ENCODE results near the gene NUDT15. TPM values are rescaled to one million over a fixed set of nuclear protein-coding genes. Genes with fewer than 3 reads are reported as not detected.
"Not testable (repeated sequence)": the region's sequence is repeated elsewhere in the genome, so short reads cannot be mapped to it uniquely, and the experiment has no call there.

NUDT15 gene
- total RNA-seq, result 10 to 100 TPM; 10.7 TPM

DNA sequence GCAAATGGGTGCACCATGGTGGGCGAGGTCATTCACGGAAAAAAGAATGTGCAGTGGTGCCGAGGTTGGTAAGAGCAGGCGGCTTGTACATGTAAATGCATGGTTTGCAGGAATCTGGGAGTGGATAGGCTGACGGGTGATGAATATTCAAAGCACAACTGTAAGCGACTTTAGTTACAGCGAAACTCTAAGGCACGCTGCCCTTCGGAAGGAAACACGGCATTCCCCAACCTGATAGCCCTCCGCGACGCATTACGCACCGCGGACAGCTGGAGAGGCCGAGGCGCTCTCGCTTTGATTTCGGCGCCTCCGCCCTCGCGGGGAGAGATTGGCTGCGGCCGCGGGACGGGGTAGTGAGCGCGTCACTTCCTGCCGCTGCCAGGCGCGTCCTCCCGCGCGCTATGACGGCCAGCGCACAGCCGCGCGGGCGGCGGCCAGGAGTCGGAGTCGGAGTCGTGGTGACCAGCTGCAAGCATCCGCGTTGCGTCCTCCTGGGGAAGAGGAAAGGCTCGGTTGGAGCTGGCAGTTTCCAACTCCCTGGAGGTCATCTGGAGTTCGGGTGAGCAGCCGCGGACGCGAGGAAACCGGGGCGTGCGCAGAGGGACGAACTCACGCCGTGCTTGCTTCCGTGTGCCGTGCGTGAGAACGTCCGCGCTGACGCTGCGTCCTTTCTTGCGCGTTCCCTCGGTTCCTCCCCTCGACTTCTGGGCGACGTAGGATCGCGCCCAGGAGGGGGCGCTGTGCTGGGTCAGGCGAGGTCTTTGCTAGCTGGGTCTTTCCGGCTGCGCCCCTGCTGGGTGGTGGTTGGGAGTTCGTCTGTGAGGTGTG, at the start of gene NUDT15:
Gene NUDT15 (plus strand): TSS at position 381 of the 828 bp plus-strand sequence. CDS start 21 bp downstream, at position 402.
- H3K4me1 Mint-ChIP-seq, result peaks cover 24% of the 10 kb centered on the region
- H3K4me3 Mint-ChIP-seq, result peak within 1 kb of the TSS; percentile 92
- no peaks in the 10 kb centered on the region for H3K27me3 Mint-ChIP-seq
- peak; percentile 97 for DNase-seq
- H3K9me3 Mint-ChIP-seq, result peaks cover 2% of the 10 kb centered on the region
- ATAC-seq (ENCODE audit: low read depth), result peak; percentile 91
- peaks cover 33% of the 10 kb centered on the region for H3K36me3 Mint-ChIP-seq
- POLR2A ChIA-PET, result interaction anchor here (0.5 to 2.7 kb wide), 17 partner anchors 9 to 1370 kb away, joined by 3 to 16 read pairs (median 3); partner anchors contain the start of genes CYSLTR2, MED4, RB1 and SUCLA2
- peak within 1 kb of the TSS; percentile 93 for H3K27ac Mint-ChIP-seq

DNA sequence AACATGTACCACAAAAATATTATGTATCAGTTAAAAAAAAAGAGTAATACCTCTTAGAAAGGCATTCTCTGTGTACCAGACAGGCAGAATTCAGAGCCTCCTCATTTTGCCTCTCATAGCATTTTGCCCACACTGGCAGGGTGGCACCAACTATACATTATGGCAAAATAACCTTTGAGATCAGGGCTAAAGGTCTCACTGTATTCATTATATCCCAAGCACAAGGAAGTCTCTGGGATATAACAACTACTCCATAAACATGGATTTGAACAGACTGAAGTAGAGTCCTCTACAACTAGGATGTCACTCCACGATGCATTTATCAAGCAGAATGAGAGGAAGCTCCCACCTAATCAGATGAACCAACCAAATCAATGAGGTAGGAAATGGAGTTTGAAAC, 47.1 kb upstream of the NUDT15 start:
- no peak overlapping the region for H3K4me3 Mint-ChIP-seq
- DNase-seq, result no peak
- H3K27me3 Mint-ChIP-seq, result no peaks in the 10 kb centered on the region
- no peaks in the 10 kb centered on the region for H3K9me3 Mint-ChIP-seq
- POLR2A ChIA-PET, result no interaction called here
- H3K27ac Mint-ChIP-seq, result no peak overlapping the region
- peaks cover 50% of the 10 kb centered on the region for H3K36me3 Mint-ChIP-seq
- no peak for ATAC-seq (ENCODE audit: low read depth)
- H3K4me1 Mint-ChIP-seq, result peaks cover 5% of the 10 kb centered on the region

DNA sequence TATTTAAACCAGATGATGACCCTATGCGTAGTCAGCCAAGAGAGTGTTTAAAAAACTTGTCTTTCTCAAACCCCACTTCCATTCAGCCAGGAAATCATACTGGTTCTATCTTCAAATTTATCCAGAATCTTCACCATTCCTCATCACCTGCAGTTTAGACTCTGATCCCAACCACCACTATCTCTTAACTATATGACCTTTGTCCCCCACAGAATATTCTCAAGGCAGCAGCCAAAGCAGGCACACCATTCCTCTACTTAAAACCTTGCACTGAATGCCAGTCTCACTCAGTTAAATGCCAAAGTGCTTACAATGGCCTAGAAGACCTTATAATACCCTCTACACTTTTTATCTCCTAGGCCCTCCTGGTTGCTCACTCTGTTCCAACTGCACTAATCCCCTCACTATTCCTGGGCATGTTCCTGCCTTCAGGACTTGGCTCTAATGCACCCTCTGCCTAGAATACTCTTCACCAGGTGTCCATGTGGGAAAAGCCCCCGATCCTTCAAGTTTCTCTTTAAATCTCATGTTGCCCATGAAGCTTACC, 46.5 kb upstream of the NUDT15 start:
- POLR2A ChIA-PET, result no interaction called here
- no peak for ATAC-seq (ENCODE audit: low read depth)
- Mint-ChIP-seq H3K9me3 (no peaks in the 10 kb centered on the region), H3K4me1 (peaks cover 5% of the 10 kb centered on the region), H3K36me3 (peaks cover 45% of the 10 kb centered on the region), H3K27ac (no peak overlapping the region), H3K4me3 (no peak overlapping the region), H3K27me3 (no peaks in the 10 kb centered on the region)
- no peak for DNase-seq

DNA sequence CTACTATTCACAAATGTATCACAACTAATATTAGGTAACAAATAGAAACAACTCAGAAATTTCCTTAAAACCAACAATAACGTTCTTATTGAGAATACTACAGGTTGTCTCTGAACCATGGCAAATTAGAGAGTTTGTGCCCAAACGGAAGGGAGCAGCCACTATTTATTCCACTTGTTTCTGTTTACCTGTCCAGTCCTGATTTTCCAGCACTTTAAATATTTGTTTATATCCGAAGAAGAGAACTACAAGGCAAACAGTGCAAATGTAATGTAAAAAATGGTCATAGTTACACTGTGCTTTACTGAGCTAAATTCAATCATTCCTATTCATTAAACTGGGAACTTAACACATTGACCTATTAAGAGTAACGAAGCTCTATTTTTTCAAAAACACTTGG, 45.7 kb upstream of the NUDT15 start:
- H3K4me3 Mint-ChIP-seq, result no peak overlapping the region
- H3K36me3 Mint-ChIP-seq, result peaks cover 43% of the 10 kb centered on the region
- H3K27ac Mint-ChIP-seq, result no peak overlapping the region
- no peaks in the 10 kb centered on the region for H3K9me3 Mint-ChIP-seq
- DNase-seq, result no peak
- ATAC-seq (ENCODE audit: low read depth), result no peak
- H3K4me1 Mint-ChIP-seq, result peaks cover 5% of the 10 kb centered on the region
- no peaks in the 10 kb centered on the region for H3K27me3 Mint-ChIP-seq
- POLR2A ChIA-PET, result no interaction called here

DNA sequence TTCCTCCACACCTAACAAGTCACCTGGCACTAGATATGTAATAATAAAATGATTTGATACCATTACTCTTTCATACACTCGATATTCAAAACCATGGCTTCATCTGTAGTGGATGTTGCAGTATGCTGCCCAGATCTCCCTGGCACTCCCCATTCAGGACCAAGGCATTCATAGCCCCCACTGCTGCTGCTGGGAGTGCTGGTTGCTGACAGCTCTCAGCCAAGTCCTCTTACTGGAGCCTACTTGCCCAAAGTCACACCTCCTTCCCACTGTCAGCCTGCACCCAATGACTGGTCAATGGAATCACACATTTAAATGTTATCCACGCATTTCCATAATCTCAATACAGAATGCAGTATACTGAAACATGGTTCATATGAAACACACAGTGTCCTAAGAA, 40.1 kb upstream of the NUDT15 start:
- peaks cover 32% of the 10 kb centered on the region for H3K36me3 Mint-ChIP-seq
- no peak for ATAC-seq (ENCODE audit: low read depth)
- H3K9me3 Mint-ChIP-seq, result no peaks in the 10 kb centered on the region
- no peak for DNase-seq
- H3K4me1 Mint-ChIP-seq, result peaks cover 29% of the 10 kb centered on the region
- no peak overlapping the region for H3K4me3 Mint-ChIP-seq
- H3K27me3 Mint-ChIP-seq, result no peaks in the 10 kb centered on the region
- POLR2A ChIA-PET, result interaction anchor here (1.2 kb wide), 1 partner anchor 41 kb away, joined by 3 read pairs; the partner anchor contains the start of gene NUDT15
- H3K27ac Mint-ChIP-seq, result no peak overlapping the region

DNA sequence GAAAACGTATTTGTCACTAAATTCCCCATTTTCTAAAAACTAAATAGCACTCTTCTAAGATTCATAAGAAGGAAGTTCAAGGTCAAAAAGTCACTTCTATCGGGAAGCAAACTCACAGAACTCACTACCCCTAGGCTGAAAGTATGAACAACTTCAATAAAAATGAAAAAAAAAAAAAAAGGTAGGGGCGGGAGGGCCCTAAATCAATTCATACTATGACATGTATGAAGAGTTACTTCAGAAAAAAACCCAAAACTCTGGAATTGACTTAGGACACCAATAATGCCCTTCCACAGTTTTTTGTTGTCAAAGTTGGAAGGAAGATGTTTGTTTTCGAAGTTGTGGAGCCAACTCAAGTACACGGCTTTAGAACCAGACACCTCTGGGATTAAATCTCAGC, 37.6 kb upstream of the NUDT15 start:
- H3K27ac Mint-ChIP-seq, result no peak overlapping the region

DNA sequence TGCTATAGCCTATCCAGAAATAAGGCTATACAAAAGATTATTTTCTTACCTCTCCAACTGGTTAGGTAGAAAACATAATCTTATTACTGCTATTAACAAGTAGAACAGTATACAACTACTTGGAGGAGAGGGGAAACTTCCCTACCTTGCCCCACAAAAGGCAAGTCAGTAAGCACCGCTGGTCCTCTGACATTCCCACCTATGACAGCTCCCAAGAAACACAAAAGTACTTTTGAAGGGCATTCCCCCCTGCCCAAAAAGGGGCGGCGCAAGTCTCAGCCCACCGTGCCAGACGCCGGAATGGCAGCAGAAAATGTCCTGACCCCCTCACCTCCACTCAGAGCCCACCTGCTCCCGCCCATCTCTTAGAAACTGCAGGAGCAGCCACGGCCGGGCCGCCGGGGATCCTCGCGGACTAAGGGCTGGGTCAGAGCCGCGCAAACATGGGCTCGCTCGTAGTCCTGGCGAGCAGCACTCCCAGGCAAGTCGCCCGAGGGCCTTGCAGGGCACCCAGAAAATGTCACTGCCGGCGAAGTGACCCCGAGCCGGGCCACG, 36.9 kb upstream of the NUDT15 start:
- H3K4me3 Mint-ChIP-seq, result peak overlapping the region; percentile 96
- H3K9me3 Mint-ChIP-seq, result no peaks in the 10 kb centered on the region
- POLR2A ChIA-PET, result interaction anchor here (0.8 to 1.0 kb wide), 2 partner anchors 37 to 68 kb away, joined by 3 to 6 read pairs; partner anchors contain the start of gene NUDT15
- H3K4me1 Mint-ChIP-seq, result peaks cover 26% of the 10 kb centered on the region
- no peaks in the 10 kb centered on the region for H3K27me3 Mint-ChIP-seq
- peaks cover 16% of the 10 kb centered on the region for H3K36me3 Mint-ChIP-seq
- H3K27ac Mint-ChIP-seq, result peak overlapping the region; percentile 90
- DNase-seq, result no peak
- peak; percentile 44 for ATAC-seq (ENCODE audit: low read depth)

More for the DNA sequence above, 37.6 kb upstream of the NUDT15 start:
- Mint-ChIP-seq H3K4me1 (peaks cover 26% of the 10 kb centered on the region), H3K27me3 (no peaks in the 10 kb centered on the region), H3K36me3 (peaks cover 16% of the 10 kb centered on the region), H3K4me3 (peak overlapping the region; percentile 96), H3K9me3 (no peaks in the 10 kb centered on the region)
- ATAC-seq (ENCODE audit: low read depth), result no peak
- POLR2A ChIA-PET, result no interaction called here
- no peak for DNase-seq

DNA sequence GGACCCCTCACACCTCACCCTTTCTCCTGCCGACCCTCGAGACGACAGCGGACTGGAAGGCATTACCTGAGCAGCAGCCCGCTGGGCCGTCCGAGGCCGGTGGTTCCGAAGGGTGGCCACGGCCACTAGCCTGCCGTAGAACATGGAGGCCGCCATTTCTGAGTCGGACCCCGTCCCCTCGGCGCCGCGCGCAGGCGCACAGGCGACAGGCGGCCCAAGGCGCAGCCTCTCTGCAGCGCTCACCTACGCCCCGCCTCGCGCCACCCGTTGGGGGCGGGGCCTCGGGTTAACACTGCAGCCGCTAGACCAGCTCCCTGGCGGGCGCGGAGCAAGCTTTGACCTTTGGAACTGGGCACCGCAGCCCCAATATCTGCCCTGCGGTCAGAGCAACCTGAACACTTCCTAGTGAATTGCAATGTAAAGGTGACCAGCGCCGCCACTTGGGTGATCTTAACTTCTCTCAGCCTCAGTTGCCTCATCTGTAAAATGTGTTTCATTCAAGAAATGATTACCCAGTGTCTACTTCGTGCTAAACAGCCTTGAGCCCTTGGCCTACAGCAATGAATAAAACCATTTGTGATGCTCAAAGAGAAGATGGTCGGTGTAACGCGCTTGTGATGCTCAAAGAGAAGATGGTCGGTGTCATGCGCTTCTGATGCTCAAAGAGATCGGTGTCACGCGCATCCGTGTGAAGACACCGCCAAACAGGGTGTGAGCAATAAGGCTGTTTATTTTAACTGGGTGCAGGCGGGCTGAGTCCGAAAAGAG, 36.2 kb upstream of the NUDT15 start, which contains the start of gene SUCLA2:
Gene SUCLA2 (minus strand): TSS at position 160 of the 768 bp plus-strand sequence. CDS start 4 bp downstream, at position 156.
- H3K36me3 Mint-ChIP-seq, result peaks cover 14% of the 10 kb centered on the region
- DNase-seq, result peak; percentile 96
- peak within 1 kb of the TSS; percentile 96 for H3K4me3 Mint-ChIP-seq
- H3K4me1 Mint-ChIP-seq, result peaks cover 26% of the 10 kb centered on the region
- H3K9me3 Mint-ChIP-seq, result no peaks in the 10 kb centered on the region
- peak within 1 kb of the TSS; percentile 90 for H3K27ac Mint-ChIP-seq
- peak; percentile 100 for ATAC-seq (ENCODE audit: low read depth)
- POLR2A ChIA-PET, result interaction anchor here (0.8 to 1.0 kb wide), 2 partner anchors 36 to 68 kb away, joined by 3 to 6 read pairs; partner anchors contain the start of gene NUDT15
- H3K27me3 Mint-ChIP-seq, result no peaks in the 10 kb centered on the region

DNA sequence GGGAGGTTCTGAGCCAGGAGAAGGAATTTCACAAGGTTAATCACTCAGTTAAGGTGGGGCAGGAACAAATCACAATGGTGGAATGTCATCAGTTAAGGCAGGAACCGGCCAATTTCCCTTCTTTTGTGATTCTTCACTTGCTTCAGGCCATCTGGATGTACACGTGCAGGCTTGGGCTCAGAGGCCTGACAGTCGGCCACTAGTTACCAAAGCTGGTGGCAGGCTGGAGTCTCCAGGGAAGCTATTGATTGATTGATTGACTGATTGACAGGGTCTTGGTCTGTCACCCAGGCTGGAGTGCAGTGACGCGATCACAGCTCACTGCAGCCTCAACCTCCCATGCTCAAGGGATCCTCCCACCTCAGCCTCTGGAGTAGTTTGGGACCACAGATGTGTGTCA, 35.5 kb upstream of the NUDT15 start:
- POLR2A ChIA-PET, result interaction anchor here (0.6 kb wide), 1 partner anchor 36 kb away, joined by 3 read pairs; the partner anchor contains the start of gene NUDT15
- ATAC-seq (ENCODE audit: low read depth); H3K27me3 Mint-ChIP-seq; DNase-seq; H3K9me3 Mint-ChIP-seq: not testable (repeated sequence)
- H3K36me3 Mint-ChIP-seq, result peaks cover 11% of the 10 kb centered on the region
- H3K4me1 Mint-ChIP-seq, result peaks cover 26% of the 10 kb centered on the region
- peak overlapping the region; percentile 96 for H3K4me3 Mint-ChIP-seq
- peak overlapping the region; percentile 90 for H3K27ac Mint-ChIP-seq

DNA sequence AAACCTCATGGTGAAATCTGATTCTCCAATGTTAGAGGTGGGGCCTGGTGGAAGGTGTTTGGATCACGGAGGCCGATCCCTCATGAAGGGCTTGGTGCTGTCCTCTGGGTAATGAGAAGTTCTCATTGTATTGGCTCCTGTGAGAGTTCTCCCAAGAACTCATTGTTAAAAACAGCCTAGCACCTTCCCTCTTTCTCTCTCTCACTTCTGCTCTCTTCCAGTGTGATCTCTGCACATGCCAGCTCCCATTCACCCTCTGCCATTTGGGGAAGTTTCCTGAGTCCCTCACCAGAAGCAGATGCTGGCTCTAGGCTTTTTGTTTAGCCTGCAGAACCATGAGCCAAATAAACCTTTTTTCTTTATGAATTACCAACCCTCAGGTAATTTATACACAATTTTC, 33.3 kb upstream of the NUDT15 start:
- no peaks in the 10 kb centered on the region for H3K27me3 Mint-ChIP-seq
- no peak overlapping the region for H3K4me3 Mint-ChIP-seq
- no peak for ATAC-seq (ENCODE audit: low read depth)
- H3K27ac Mint-ChIP-seq, result no peak overlapping the region
- peaks cover 9% of the 10 kb centered on the region for H3K36me3 Mint-ChIP-seq
- POLR2A ChIA-PET, result no interaction called here
- H3K4me1 Mint-ChIP-seq, result peaks cover 20% of the 10 kb centered on the region
- no peak for DNase-seq
- H3K9me3 Mint-ChIP-seq, result no peaks in the 10 kb centered on the region

DNA sequence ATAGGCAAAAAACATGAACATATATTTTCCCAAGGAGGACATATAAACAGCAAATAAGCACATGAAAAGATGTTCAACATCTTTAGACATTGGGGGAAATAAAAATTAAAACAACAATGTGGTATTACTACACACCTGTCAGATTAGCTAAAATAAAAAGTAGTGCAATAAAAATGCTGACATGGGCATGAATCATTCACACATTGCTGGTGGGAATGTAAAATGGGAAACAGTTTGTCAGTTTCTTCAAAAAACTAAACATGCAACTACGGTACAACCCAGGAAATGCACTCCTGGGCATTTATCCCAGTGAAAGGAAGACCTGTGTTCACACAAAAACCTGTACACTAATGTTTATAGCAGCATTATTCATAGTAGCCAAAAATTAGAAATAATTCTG, 31.1 kb upstream of the NUDT15 start:
- ATAC-seq (ENCODE audit: low read depth) (no peak), DNase-seq (no peak)
- no peaks in the 10 kb centered on the region for H3K9me3 Mint-ChIP-seq
- H3K27ac Mint-ChIP-seq, result no peak overlapping the region
- no peaks in the 10 kb centered on the region for H3K27me3 Mint-ChIP-seq
- peaks cover 15% of the 10 kb centered on the region for H3K4me1 Mint-ChIP-seq
- no peak overlapping the region for H3K4me3 Mint-ChIP-seq
- POLR2A ChIA-PET, result no interaction called here
- peaks cover 14% of the 10 kb centered on the region for H3K36me3 Mint-ChIP-seq

DNA sequence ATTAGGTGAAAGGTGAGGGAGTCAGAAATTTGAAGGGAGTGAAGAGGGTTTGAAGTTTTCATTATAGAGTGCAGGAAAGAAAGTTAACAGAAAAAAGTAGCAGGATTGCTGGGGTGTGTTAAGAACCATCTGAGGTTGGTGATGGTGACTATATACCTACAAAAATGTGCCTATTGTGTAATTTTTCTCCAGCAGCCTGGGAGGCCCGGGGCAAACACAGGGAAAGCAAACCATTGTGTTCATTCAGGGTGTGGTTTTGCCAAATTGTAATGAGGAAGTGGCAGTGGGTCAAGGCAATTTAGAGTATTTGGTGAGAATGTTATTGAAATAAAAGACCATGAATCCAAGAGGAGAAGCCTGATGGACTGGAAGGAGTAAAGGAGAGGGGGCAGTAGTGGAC, 28.2 kb upstream of the NUDT15 start:
- Mint-ChIP-seq H3K9me3 (peaks cover 1% of the 10 kb centered on the region), H3K36me3 (peaks cover 23% of the 10 kb centered on the region), H3K4me3 (no peak overlapping the region), H3K27me3 (no peaks in the 10 kb centered on the region), H3K27ac (peak overlapping the region; percentile 18), H3K4me1 (peaks cover 10% of the 10 kb centered on the region)
- POLR2A ChIA-PET, result no interaction called here
- DNase-seq (no peak), ATAC-seq (ENCODE audit: low read depth) (no peak)

DNA sequence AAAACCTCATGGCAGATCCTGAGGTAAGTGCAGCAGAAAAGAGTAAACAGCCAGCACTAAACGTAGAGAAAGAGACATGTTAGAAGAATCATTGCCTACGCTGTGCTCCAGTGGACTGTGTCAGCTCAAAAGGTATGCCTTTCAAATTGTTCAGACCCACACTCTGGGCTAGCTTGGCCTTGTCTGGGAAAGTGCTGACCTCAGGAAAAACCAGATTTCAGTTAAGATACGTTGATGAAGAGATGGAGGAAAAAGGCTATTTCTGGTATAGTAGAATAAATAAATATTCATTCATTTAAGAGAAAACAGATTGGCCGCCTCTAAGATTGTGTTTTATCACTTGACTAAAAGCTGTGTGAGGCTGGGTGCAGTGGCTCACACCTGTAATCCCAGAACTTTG, 26.8 kb upstream of the NUDT15 start:
- Mint-ChIP-seq H3K9me3 (peaks cover 1% of the 10 kb centered on the region), H3K27ac (no peak overlapping the region), H3K27me3 (no peaks in the 10 kb centered on the region), H3K4me3 (no peak overlapping the region), H3K36me3 (peaks cover 24% of the 10 kb centered on the region), H3K4me1 (peaks cover 10% of the 10 kb centered on the region)
- DNase-seq, result no peak
- POLR2A ChIA-PET, result no interaction called here
- ATAC-seq (ENCODE audit: low read depth), result no peak

Measured in activated naive CD8-positive, alpha-beta T cell treated with anti-CD3 and anti-CD28 coated beads, Interleukin-2, amount 10 ng/mL, durations not matched to agents 7 days and 5 days (primary cell).